Astrocyte (in vitro differentiated cells and primary cell): Measurements from ENCODE around the gene CREB1. TPM values are rescaled to one million over a fixed set of nuclear protein-coding genes. Genes with fewer than 3 reads are reported as not detected.

ENCODE experiments used
- total RNA-seq: library from RNA; stranded (reverse); gene quantifications from 2 replicates; pipeline ENCODE4 v1.2.1, GENCODE V29; 2021

CREB1 gene
- total RNA-seq, 1 donor from 2014 or later, result 63.3 TPM

Other genes with a start within 250 kb of the CREB1 start
- 16.1 and 16.8 TPM in 2 replicates for gene METTL21A, start 95.4 kb downstream of the CREB1 start, total RNA-seq
- gene CCNYL1, start 181.7 kb downstream of the CREB1 start, total RNA-seq, result 26.2 and 35.2 TPM in 2 replicates
- 3.2 and 3.7 TPM in 2 replicates for gene FZD5, start 239.9 kb downstream of the CREB1 start, total RNA-seq